Activated CD4-positive, alpha-beta T cell treated with anti-CD3 and anti-CD28 coated beads, Interleukin-2, amount 50 U/mL, for 1 hour (primary cell): ENCODE results near the gene HNRNPK.
"Not testable (repeated sequence)": the region's sequence is repeated elsewhere in the genome, so short reads cannot be mapped to it uniquely, and the experiment has no call there.

Experiments
- DNase-seq: peaks from one replicate; pipeline ENCODE4 v3.0.0-alpha.2; 2020

HNRNPK gene

DNA sequence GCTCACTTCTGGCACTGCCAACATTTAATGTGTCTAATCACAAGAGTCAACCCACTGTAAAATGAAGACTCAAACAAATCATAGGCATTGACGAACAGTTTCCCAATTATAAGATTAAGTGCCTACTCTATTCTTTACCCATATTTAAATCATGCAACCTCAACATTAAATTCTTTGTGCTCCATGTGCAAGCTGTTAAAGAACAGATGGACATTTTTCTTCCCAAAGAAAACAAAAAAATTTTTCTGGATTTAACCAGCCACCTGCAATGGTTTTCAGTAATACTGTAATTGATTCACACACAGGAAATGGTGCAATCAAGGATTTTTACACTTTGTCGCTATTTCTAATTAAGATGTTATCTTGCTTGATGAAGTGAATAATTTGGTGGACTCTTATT lies 3.6 kb downstream of the HNRNPK start:
- DNase-seq, result no peak

DNA sequence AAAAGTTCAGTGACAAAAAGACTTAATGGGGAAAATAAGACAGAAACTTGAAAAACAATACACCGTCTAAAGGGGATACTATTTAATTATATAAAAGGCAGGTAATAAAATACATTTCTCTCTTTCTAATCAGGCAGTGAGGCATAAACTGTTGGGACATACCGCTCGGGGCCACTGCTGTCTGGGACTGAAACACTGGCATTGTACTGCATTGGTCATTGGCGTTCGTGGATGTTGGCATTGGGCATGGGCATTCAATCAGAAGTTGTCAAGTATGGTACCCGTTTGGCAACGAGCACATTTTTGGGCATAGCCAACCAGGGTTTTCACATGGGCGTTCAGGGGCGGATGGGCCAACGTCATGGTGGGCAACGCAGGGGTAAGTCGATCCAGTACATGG lies 4.7 kb downstream of the HNRNPK start:
- no peak for DNase-seq

DNA sequence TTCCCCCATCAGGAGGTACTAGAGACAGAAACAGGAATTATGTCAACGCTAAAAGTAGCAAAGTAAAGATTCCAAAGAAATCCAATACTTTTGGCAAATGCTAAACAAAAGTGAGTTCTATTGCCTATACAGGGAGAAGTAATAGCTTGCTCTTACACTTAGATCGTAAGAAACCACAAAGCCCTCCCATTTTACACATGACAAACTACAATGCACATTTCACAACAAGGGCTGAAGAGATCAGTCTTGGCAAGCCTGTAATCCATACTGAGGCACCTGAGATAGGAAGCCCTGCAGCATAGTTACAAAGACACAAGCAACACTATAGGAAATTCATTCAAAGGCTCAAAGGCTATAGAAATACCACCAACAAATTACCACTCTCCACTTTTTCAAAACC lies 7.7 kb downstream of the HNRNPK start:
- DNase-seq, result no peak

DNA sequence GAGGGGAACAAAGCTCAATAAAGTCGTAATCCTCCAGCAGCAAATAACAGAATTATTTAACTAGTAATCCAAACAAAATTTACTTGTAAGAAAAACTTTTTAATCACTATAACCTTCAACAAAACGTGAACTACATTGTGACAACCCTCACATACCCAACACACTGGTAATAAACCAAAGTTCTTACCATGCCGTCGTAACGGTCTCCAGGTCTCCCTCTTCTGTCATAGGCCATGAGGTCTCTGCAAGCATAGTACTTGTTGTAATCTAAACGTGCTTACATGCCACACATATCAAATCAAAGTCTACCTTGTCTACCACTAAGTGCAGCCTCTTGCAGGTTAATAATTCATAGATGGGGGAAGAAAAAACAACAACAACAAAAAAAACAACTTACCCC lies 8.5 kb downstream of the HNRNPK start:
- no peak for DNase-seq

DNA sequence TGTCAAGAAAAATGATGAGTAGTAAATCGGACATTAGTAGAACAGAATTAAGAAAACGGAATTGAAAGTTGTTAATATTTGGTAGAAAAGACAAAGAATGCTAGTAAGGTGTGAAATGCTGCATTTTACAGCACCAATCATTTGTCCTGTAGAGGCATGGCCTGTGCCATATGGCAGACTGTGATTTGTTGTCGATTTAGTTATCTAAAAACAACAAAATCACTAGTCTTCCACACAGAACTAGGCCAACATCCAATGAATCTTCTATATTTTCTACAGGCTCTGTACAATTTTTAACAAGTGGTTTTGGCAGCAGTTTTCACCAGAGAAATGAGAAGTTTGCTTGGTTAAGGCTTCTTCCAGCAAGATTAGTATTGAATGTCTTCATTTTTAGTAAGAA lies 10.4 kb downstream of the HNRNPK start:
- DNase-seq, result no peak

DNA sequence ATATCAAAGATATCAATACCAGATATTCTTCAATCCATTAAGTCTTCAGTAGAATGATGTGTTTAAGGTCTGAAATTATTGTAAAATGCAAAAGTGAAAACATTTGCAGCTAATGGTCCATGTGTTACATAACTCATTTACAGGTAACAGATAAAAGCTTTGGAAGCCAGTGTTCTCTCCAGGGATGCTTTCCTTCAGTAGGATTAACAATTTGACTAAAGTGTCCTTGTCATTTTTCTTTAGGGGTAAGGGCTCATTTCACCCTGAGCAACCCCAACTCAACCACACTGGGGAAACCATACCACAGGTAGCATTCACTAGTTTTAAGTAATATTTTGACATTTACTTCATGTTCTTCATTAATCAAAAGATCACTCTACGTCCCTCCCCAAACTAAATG lies 12.9 kb downstream of the HNRNPK start:
- DNase-seq, result no peak

DNA sequence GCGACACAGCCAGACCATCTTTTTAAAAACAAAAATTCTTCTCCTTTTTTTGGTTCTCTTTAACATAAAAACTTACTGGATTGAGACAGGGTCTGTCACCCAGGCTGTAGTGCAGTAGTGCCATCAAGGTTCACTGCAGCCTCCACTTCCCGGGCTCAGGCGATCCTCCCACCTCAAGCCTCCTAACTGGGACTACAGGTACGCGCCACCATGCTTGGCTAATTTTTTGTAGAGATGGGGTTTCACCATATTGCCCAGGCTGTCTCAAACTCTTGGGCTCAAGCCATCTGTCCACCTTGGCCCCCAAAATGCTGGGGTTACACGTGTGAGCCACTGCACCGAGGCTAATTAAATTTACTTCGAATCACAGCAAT lies 13.8 kb downstream of the HNRNPK start:
- DNase-seq, result no peak

DNA sequence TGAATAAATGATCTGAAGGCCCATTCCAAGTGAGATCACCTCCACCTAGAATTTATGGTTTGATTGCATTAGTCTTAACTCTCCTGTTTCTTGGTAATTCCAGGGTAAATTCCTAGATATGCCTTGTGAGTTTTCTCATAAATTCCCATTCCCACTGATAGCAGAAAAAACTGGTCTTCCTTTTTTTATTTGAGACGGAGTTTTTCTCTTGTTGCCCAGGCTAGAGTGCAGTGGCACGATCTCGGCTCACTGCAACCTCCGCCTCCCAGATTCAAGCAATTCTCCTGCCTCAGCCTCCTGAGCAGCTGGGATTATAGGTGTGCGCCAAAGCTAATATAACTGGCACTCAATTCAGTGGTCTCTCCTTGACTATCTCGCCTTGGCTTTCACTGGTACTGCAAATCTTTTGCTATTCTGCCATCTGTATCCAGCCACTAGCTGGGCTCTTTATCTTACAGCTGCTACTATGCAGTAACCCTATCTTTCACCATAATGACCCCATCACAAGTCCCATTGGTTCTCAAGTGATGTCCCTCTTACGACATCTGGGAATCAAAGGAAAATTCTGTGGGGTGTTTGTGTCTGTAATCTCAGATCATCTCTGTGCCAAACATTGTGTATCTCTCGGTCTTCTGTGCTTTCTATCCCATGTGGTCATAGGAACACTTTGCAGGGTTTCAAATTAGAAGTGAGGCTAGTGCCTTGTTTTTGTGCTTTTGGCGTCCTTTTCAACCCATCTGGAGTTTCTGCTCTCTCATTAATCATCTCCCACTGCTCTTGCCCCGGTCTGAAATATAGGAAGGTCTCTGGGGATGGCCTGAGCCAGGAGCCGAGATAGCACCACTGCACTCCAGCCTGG lies 14.4 kb downstream of the HNRNPK start:
- DNase-seq, result no peak

DNA sequence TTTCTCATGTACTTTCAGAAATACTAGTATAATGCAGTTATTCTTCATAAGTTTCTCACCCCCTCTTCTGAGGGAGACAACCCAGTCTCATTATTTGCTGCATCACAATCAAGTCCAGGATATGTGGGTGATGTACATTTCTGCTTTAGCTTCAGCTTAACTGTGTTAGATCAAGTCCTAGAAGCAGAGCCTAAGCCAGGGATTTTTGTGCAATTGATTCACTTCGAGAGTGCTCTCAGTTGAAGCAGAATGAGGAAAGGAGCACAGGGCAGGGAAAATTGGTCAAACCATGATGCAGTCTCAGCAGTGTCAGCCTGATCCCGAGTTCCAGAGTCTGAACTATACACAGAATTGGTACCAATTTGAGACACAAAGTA lies 15.1 kb downstream of the HNRNPK start:
- no peak for DNase-seq

DNA sequence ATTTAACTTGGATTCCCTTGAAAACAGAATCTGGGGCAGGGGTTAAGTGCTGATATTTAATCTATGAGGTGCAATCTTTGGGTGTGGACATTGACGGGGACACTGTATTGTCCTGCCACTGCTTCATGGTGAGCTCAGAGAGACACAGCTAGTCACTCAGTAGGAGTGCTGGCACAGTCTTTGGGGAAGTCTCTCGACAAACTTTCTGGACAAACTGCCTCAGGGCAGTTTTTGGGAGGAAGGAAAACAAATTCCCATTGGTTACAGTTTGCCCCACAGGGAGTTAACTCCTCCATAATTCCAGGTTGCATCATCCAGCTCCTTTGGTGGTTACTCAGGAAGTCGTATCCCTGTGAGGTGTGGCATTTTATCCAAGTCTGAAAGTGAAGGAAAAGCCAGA lies 17.9 kb downstream of the HNRNPK start:
- no peak for DNase-seq

DNA sequence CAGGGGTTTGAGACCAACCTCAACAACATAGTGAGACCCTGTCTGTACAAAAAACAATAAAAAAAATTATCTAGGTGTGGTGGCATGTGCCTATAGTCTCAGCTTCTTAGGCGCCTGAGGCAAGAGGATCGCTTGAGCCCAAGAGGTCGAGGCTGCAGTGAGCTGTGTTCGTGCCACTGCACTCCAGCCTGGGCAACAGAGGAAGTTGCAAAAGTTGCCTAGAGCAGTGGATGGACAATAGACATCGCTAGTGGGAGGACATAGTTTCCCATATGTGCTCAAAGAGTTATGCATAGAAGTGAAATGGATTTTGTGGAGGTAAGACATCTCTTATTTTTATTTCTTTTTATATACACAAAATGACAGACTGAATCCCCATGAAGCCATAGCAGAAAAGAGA lies 19.0 kb downstream of the HNRNPK start:
- no peak for DNase-seq

DNA sequence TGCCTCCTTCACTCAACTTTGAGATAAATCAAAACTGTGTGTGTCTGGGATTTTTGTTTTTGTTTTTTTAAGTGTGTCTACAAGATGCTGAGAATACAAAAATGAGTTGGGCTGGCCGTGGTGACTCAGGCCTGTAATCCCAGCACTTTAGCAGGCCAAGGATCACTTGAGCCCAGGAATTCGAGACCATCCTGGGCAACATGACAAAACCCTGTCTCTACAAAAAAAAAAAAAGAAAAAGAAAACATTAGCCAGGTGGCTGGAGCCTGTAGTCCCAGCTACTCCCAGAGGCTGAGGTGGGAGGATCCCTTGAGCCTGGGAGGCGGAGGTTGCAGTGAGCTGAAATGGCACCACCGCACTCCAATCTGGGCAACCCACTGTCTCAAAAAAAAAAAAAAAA lies 21.0 kb downstream of the HNRNPK start:
- no peak for DNase-seq

DNA sequence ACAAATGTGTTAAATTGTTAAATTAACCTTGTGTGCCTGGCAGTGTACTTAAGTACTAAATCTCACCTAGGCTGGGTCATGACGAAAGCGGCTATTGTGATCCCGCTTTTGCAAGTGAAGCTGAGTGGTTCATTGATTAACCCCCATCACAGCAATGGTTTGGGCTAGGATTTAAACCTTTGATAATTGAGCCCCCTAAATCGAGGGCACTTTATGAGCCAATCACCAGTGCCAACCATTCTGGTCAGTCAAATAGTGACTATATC lies 22.8 kb downstream of the HNRNPK start:
- no peak for DNase-seq

DNA sequence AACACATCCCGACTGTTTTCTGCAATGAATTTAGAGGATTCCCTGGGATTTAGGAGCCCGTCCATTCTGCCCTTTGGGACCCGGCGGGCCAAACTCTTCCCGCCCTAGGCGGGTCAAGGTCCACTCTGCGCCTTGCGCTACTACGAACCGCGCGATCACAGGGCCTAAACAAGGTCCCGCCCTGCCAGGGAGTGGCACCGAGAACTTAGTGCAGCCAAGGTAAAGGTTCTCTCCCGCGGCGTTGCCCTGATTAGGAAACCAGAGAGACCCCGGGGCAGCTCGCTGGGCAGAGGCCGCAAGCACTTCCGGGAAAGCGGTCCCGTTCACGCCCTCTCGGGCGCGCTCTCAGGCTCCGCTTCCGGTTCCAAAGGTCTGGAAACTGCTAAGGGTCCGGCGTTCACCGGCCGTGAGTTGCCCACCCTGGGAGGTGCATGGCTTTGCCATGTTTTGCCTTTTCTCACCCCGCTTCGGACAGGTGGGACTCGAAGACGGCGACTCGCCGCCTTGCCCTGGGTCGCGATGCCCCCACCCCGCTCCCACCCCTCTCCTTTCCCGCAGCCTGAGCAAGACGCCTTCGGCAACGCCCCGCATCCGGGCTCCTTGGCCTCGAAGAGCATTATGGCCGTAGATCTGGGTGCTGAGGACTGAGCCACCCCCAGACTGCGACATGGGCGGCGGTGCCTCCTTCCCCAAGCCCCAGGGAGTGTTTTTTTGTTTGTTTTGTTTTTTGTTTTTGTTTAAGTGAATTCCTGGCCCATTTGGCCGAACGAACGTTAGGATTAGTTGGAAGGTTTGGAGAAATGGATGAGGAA lies 23.4 kb downstream of the HNRNPK start:
- DNase-seq, result peak; percentile 40

DNA sequence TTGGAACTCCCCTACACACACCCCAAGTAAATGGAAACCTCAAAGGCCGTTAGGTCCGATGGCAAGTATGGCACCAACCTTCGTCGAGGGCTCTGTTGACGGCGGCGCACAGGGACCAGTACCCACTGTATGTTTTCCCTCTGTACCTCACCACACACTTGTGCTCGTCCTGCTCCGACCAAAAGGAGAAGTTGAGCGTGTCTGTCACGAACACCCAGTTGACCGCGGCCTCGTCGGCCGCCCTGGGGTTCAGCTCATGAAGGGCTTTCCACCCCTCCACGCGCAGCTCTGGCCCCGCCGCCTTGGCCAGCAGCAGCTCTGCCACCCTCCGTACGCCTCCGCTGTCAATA lies 24.0 kb downstream of the HNRNPK start:
- peak; percentile 13 for DNase-seq

DNA sequence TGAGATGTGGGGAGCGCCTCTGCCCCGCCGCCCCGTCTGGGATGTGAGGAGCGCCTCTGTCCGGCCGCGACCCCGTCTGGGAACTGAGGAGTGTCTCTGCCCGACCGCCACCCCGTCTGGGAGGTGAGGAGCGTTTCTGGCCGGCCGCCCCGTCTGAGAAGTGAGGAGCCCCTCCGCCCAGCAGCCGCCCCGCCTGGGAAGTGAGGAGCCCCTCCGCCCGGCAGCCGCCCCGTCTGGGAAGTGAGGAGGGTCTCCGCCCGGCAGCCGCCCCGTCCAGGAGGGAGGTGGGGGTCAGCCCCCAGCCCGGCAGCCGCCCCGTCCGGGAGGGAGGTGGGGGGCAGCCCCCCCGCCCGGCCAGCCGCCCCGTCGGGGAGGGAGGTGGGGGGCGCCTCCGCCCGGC lies 31.9 kb downstream of the HNRNPK start:
- DNase-seq, result not testable (repeated sequence)

DNA sequence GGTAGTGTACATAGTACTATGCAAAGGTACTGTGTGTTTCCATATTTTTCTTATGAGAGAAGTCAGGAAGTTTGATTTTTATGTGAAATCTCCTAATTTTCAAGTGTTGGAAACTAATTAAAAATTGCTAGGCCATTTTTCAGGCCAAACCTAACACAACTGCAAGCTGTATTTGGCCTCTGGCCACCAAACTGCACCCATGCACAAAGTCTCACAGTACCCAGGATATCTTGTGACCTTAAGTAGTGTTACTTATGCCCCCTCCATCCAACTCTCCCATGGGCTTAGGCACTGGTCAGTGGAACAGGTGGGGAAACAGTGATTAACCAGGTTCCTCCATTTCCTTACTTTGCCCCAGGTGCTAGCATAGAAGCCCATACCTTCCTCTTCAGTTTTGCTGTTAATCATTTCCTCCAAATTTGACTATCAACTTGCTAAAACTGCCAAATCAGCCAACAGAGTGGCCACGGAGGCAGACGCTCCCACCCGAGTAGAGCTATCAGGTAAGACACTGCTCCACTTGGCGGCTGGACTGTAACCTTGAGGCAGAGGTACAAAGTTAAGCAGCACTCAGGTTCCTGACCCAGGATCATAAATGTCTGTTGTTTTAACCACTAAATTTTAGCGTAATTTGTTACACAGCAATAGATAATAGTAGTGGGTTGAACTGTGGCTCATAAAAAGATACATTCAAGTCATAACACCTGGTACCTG lies 39.3 kb downstream of the HNRNPK start:
- DNase-seq, result no peak

DNA sequence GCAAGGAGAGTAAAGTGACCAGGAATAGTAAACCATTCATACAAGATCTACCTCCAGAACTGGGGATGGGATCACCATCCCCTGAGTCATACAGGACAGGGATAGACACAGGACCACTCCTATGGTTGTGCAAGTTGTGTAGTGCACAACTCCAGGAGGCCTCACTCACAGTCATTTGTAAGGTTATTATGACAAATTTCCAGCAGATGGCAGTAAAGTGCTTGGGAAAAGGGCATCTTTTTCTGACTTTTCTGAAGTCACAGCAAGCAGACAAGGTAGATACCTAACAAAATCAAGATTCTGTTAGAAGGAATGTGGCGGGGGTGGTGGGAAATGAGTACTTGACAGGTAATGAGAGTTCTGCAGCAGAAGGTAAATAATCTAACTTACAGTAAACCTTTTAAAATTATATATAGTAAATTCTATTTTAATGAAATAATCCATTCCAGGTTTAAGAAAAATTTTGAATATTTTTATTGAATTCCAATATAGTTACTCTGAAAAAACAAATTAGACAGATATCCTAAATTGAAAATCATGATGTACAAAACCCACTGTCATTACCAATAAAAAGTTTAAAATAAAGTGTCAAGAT lies 42.1 kb downstream of the HNRNPK start:
- DNase-seq, result peak; percentile 7

DNA sequence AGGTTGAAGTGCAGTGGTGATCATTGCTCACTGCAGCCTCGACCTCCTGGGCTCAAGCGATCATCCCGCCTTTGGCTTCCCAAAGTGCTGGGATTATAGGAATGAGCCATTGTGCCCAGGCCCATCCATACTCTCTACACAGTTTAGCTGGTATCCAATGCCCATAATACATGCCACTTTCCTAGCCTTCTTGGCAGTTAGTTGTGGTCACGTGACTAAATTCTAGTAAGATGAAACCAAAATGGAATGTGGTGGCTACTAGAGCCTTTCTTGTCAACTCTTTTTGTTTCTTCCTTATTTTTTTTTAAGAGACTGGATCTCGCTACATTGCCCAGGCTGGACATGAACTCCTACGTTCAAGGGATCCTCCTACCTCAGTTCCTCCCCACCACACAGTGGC lies 43.5 kb downstream of the HNRNPK start:
- no peak for DNase-seq

DNA sequence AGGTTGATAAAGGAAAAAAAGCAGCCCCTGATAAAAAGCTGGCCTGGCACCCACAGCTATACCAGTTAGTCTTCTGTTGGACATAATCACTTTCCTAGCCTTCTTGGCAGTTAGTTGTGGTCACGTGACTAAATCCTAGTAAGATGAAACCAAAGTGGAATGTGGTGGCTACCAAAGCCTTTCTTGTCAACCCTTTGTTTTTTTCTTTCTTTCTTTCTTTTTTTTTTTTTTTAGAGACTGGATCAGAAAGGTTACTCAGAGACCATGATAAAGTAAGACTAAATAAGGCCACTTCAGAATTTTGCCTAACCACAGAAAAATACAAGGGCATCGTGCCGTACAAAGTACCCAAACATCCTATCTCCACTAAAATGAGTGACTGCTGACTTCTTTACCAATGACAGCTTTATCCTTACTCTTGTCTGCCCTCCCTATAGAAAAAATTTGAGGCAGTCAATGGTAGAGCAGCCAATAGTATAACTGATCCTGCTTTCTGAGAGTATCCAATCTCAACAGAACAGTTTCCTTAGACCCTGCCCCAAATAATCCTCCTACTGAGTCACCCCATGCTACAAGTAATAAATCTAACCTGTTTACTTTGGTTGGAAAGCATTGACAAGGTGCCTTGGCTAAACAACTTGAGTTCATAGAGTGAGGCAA lies 44.6 kb downstream of the HNRNPK start:
- no peak for DNase-seq

DNA sequence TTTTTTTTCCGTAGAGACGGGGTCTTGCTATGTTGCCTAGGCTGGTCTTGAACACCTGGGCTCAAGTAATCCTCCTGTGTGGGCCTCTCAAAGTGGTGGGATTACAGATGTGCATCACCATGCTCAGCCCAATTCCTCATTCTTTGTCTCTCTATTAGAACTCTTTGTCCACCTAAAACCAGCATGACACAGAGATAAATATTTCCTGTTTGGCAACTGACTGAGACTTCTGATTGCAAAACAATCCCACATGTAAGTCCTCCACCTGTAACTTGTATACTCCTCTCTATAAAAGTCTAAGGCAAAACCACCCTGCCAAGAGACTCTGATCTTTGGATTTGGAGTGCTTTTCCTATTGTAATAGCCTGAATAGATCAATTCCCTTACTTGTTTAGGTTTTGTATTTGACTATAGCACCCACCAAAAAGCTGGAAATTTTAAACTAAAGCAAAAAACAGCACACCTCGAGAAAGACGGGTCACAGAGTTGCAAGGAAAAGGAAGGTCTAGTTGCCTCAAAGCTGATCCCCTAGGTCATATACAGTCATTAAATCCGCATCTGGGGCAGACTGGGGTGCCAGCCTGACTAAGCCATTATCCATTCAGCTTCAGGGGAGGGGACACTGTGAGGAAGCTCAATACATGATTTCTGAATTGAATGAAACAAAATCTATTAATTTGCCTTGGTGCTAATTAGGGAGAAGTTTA lies 45.3 kb downstream of the HNRNPK start:
- DNase-seq, result no peak

DNA sequence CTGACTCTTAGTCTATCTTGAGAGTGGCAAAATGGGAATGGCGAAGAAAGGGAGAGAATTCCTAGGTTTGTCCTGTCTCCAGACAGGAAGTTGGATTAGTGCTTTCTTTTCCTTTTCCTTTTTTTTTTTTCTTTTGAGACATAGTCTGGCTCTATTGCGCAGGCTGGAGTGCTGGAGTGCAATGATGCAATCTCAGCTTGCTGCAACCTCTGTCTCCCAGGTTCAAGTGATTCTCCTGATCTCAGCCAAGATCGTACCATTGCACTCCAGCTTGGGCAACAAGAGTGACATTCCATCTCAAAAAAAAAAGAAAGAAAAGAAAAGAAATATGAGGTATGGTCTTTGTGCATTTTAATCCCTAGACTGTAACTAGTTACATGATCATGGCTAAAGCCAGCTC lies 46.2 kb downstream of the HNRNPK start:
- DNase-seq, result no peak

DNA sequence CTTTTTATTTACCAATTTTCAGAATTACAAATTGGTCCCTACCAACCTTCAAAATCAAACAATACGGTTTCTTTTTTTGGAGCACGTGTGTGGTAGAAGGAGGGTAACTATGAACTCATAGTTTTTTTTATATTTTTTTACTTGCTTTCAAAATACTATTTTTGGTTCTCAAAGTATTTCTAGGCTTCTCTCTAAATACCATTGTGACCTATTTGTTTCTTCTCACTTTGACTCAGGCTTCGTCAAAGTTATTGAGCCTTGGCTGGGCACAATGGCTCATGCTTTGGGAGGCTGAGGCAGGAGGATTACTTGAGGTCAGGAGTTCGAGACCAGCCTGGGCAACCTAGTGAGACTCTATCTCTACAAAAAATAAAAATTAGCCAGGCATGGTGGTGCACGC lies 47.2 kb downstream of the HNRNPK start:
- DNase-seq, result no peak
